Measurements from ENCODE around the gene STK39. TPM values are rescaled to one million over a fixed set of nuclear protein-coding genes. Genes with fewer than 3 reads are reported as not detected.
"Not testable (repeated sequence)": the region's sequence is repeated elsewhere in the genome, so short reads cannot be mapped to it uniquely, and the experiment has no call there.

Gene STK39
- total RNA-seq, 1 donor from 2014 or later = 26.9 TPM

- H3K36me3 Mint-ChIP-seq (ENCODE audit: unreplicated experiment) = peaks cover 26% of the 10 kb centered on the region
- no peak for DNase-seq (ENCODE audit: extremely low spot score, unreplicated experiment)
- H3K27ac Mint-ChIP-seq (ENCODE audit: unreplicated experiment) = peak overlapping the region; percentile 6
- peaks cover 10% of the 10 kb centered on the region for H3K4me1 Mint-ChIP-seq (ENCODE audit: unreplicated experiment)
- H3K9me3 Mint-ChIP-seq (ENCODE audit: unreplicated experiment) = peaks cover 4% of the 10 kb centered on the region
- TF ChIP-seq, protein P1, sequence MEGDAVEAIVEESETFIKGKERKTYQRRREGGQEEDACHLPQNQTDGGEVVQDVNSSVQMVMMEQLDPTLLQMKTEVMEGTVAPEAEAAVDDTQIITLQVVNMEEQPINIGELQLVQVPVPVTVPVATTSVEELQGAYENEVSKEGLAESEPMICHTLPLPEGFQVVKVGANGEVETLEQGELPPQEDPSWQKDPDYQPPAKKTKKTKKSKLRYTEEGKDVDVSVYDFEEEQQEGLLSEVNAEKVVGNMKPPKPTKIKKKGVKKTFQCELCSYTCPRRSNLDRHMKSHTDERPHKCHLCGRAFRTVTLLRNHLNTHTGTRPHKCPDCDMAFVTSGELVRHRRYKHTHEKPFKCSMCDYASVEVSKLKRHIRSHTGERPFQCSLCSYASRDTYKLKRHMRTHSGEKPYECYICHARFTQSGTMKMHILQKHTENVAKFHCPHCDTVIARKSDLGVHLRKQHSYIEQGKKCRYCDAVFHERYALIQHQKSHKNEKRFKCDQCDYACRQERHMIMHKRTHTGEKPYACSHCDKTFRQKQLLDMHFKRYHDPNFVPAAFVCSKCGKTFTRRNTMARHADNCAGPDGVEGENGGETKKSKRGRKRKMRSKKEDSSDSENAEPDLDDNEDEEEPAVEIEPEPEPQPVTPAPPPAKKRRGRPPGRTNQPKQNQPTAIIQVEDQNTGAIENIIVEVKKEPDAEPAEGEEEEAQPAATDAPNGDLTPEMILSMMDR (IDR thresholded peaks at IDR 0.05) = peak; percentile 37
- no peaks in the 10 kb centered on the region for H3K27me3 Mint-ChIP-seq (ENCODE audit: unreplicated experiment)
- no peak overlapping the region for H3K4me3 Mint-ChIP-seq (ENCODE audit: unreplicated experiment)
Measured at GRCh38 chr2:168084288-168084687, 163.1 kb downstream of the STK39 start.

DNA sequence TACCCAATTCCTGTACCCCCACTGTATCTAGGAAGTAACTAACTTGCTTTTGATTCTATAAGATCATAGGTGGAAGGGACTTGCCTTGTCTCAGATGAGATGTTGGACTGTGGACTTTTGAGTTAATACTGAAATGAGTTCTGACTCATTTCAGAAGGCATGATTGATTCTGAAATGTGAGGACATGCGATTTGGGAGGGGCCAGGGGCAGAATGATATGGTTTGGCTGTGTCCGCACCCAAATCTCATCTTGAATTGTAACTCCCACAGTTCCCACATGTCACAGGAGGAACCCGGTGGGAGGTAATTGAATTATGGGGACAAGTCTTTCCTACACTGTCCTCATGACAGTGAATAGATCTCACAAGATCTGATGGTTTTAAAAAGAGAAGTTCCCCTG is 165.9 kb downstream of the STK39 start:
- DNase-seq (ENCODE audit: extremely low spot score, unreplicated experiment); H3K9me3 Mint-ChIP-seq (ENCODE audit: unreplicated experiment); H3K4me1 Mint-ChIP-seq (ENCODE audit: unreplicated experiment); H3K27ac Mint-ChIP-seq (ENCODE audit: unreplicated experiment); H3K4me3 Mint-ChIP-seq (ENCODE audit: unreplicated experiment); H3K27me3 Mint-ChIP-seq (ENCODE audit: unreplicated experiment): not testable (repeated sequence)
- H3K36me3 Mint-ChIP-seq (ENCODE audit: unreplicated experiment) = peaks cover 26% of the 10 kb centered on the region

GRCh38 chr2:168079236-168079635 is 168.2 kb downstream of the STK39 start:
- no peak for DNase-seq (ENCODE audit: extremely low spot score, unreplicated experiment)
- Mint-ChIP-seq H3K9me3 (ENCODE audit: unreplicated experiment) (peaks cover 4% of the 10 kb centered on the region), H3K36me3 (ENCODE audit: unreplicated experiment) (peaks cover 31% of the 10 kb centered on the region), H3K27ac (ENCODE audit: unreplicated experiment) (no peak overlapping the region), H3K4me3 (ENCODE audit: unreplicated experiment) (no peak overlapping the region), H3K4me1 (ENCODE audit: unreplicated experiment) (peaks cover 3% of the 10 kb centered on the region), H3K27me3 (ENCODE audit: unreplicated experiment) (no peaks in the 10 kb centered on the region)
- TF ChIP-seq, protein P1 (IDR thresholded peaks at IDR 0.05) = no peak

DNA sequence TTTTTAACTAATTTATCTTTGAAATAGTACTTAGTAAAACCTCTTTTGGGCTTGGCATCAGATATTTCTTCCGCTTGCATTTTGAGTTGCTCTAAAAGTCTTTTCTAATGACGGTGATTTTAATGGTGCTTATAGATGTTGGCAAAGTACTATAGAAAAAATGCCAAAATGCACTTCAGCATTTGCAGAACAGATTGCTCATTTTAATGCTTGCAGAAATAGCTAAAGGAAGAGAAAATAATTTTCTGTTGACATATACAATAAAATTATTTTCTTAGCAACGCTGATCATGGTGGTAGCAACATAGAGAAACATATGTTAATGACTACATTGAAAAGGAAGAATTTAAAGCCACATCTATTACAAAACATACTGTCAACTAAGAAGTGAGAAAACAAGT is 170.7 kb downstream of the STK39 start:
- no peaks in the 10 kb centered on the region for H3K27me3 Mint-ChIP-seq (ENCODE audit: unreplicated experiment)
- no peak overlapping the region for H3K4me3 Mint-ChIP-seq (ENCODE audit: unreplicated experiment)
- TF ChIP-seq, protein P1 (IDR thresholded peaks at IDR 0.05) = no peak
- peak overlapping the region; percentile 32 for H3K27ac Mint-ChIP-seq (ENCODE audit: unreplicated experiment)
- peaks cover 37% of the 10 kb centered on the region for H3K36me3 Mint-ChIP-seq (ENCODE audit: unreplicated experiment)
- peaks cover 4% of the 10 kb centered on the region for H3K9me3 Mint-ChIP-seq (ENCODE audit: unreplicated experiment)
- peaks cover 7% of the 10 kb centered on the region for H3K4me1 Mint-ChIP-seq (ENCODE audit: unreplicated experiment)
- DNase-seq (ENCODE audit: extremely low spot score, unreplicated experiment) = no peak

- no peak for DNase-seq (ENCODE audit: extremely low spot score, unreplicated experiment)
Measured at GRCh38 chr2:168075446-168075845, 171.9 kb downstream of the STK39 start.

More at GRCh38 chr2:168075446-168075845, 171.9 kb downstream of the STK39 start:
- TF ChIP-seq, protein P1 (IDR thresholded peaks at IDR 0.05) = no peak
- peaks cover 38% of the 10 kb centered on the region for H3K36me3 Mint-ChIP-seq (ENCODE audit: unreplicated experiment)
- no peak overlapping the region for H3K27ac Mint-ChIP-seq (ENCODE audit: unreplicated experiment)
- peaks cover 4% of the 10 kb centered on the region for H3K9me3 Mint-ChIP-seq (ENCODE audit: unreplicated experiment)
- no peaks in the 10 kb centered on the region for H3K27me3 Mint-ChIP-seq (ENCODE audit: unreplicated experiment)
- H3K4me1 Mint-ChIP-seq (ENCODE audit: unreplicated experiment) = peaks cover 7% of the 10 kb centered on the region
- no peak overlapping the region for H3K4me3 Mint-ChIP-seq (ENCODE audit: unreplicated experiment)
